ENCODE measurements around the gene TRIM49D1. TPM values are rescaled to one million over a fixed set of nuclear protein-coding genes. Genes with fewer than 3 reads are reported as not detected.

Gene TRIM49D1
- total RNA-seq (2022; extraction: Qiagen RNA extraction; ENCODE audit: low read depth): 0.04 TPM in 1 of 5 replicates, not detected in the others

GRCh38 chr11:89922195-89922660 is at the start of gene TRIM49D1:
Gene TRIM49D1 (minus strand): TSS chr11:89922245. CDS start chr11:89917710, 4,535 bp downstream.

GRCh38 chr11:89965737-89966136 is 43.7 kb upstream of the TRIM49D1 start, which contains the start of gene TRIM64:
Gene TRIM64 (plus strand): TSS chr11:89966037. CDS start chr11:89968504, 2,467 bp downstream.

GRCh38 chr11:89923764-89924163 is 1.7 kb upstream of the TRIM49D1 start, which contains the start of gene TRIM49D2:
Gene TRIM49D2 (plus strand): TSS chr11:89924064. CDS start chr11:89926762, 2,698 bp downstream.

Other genes starting within 250 kb of the TRIM49D1 start
- gene TRIM77, start 211.9 kb downstream of the TRIM49D1 start, total RNA-seq (2022; extraction: Qiagen RNA extraction; ENCODE audit: low read depth): not detected in 5 replicates
- not detected in 5 replicates for gene TRIM49, start 113.7 kb downstream of the TRIM49D1 start, total RNA-seq (2022; extraction: Qiagen RNA extraction; ENCODE audit: low read depth)
- gene TRIM64B, start 43.8 kb downstream of the TRIM49D1 start, total RNA-seq (2022; extraction: Qiagen RNA extraction; ENCODE audit: low read depth): not detected in 5 replicates
- gene TRIM49D2, start 1.8 kb upstream of the TRIM49D1 start, total RNA-seq (2022; extraction: Qiagen RNA extraction; ENCODE audit: low read depth): not detected in 5 replicates
- not detected in 5 replicates for gene TRIM64, start 43.8 kb upstream of the TRIM49D1 start, total RNA-seq (2022; extraction: Qiagen RNA extraction; ENCODE audit: low read depth)
- gene TRIM49C, start 108.9 kb upstream of the TRIM49D1 start, total RNA-seq (2022; extraction: Qiagen RNA extraction; ENCODE audit: low read depth): not detected in 5 replicates
- not detected in 5 replicates for gene UBTFL1, start 163.7 kb upstream of the TRIM49D1 start, total RNA-seq (2022; extraction: Qiagen RNA extraction; ENCODE audit: low read depth)
- 0.02 to 0.03 TPM in 2 of 5 replicates, not detected in the others for gene NAALAD2, start 212.4 kb upstream of the TRIM49D1 start, total RNA-seq (2022; extraction: Qiagen RNA extraction; ENCODE audit: low read depth)